Immature natural killer cell (primary cell): Measurements from ENCODE around the gene DNAH1. TPM values are rescaled to one million over a fixed set of nuclear protein-coding genes. Genes with fewer than 3 reads are reported as not detected.

Source experiments
- DNase-seq, 3 donors: peaks; one replicate each; pipeline ENCODE4 v3.0.0; 2022; ENCODE audit warnings: mixed read lengths in 1 of 3
- H3K27ac Mint-ChIP-seq, 6 donors: one replicate each; pipeline ENCODE4 v1.8.0; 2020; ENCODE audit warnings: mixed read lengths in 6 of 6, mild to moderate bottlenecking in 5 of 6, inconsistent platforms in 4 of 6, moderate library complexity in 3 of 6
- H3K27me3 Mint-ChIP-seq, 3 donors: one replicate each; pipeline ENCODE4 v1.8.0; 2020 to 2021; ENCODE audit warnings: low read depth in 3 of 3, mild to moderate bottlenecking in 3 of 3, mixed read lengths in 3 of 3, moderate library complexity in 3 of 3, inconsistent platforms in 1 of 3
- H3K36me3 Mint-ChIP-seq, 3 donors: one replicate each; pipeline ENCODE4 v1.8.0; 2020; ENCODE audit warnings: mixed read lengths in 3 of 3, inconsistent platforms in 2 of 3, mild to moderate bottlenecking in 2 of 3
- H3K4me1 Mint-ChIP-seq, 2 donors: one replicate each; pipeline ENCODE4 v1.8.0; 2020; ENCODE audit warnings: inconsistent platforms in 2 of 2, mild to moderate bottlenecking in 2 of 2, mixed read lengths in 2 of 2, moderate library complexity in 1 of 2
- H3K4me3 Mint-ChIP-seq, 5 donors: one replicate each; pipeline ENCODE4 v1.8.0; 2020; ENCODE audit warnings: mild to moderate bottlenecking in 5 of 5, mixed read lengths in 5 of 5, inconsistent platforms in 3 of 5, moderate library complexity in 3 of 5
- H3K9me3 Mint-ChIP-seq, 6 donors: one replicate each; pipeline ENCODE4 v1.8.0; 2020; ENCODE audit warnings: mild to moderate bottlenecking in 6 of 6, mixed read lengths in 6 of 6, inconsistent platforms in 4 of 6, moderate library complexity in 3 of 6
- polyA plus RNA-seq, 3 donors: library from polyadenylated mRNA; unstranded; fragments of 300-500 nt; fragmentation: Illumina TruSeq; gene quantifications; one replicate each; pipeline ENCODE4 v1.2.3, GENCODE V29; 2021

DNAH1 gene
- polyA plus RNA-seq, 3 donors from 2014 or later, result 0.31 to 1.8 (median 0.73) TPM

- DNase-seq, result no peak
- H3K27me3 Mint-ChIP-seq, result peaks cover 0 to 8% (median 2%) of the 10 kb centered on the region in 3 donors
- H3K4me1 Mint-ChIP-seq, result peaks cover 4 to 10% of the 10 kb centered on the region in 2 donors
- H3K4me3 Mint-ChIP-seq, result no peak overlapping the region
- H3K27ac Mint-ChIP-seq, result peak overlapping the region in 2 of 6 donors; percentile 48 to 73
- no peaks in the 10 kb centered on the region for H3K9me3 Mint-ChIP-seq
- H3K36me3 Mint-ChIP-seq, result peaks cover 0 to 14% (median 0%) of the 10 kb centered on the region in 3 donors
Measured at GRCh38 chr3:52400275-52400793, 84.2 kb downstream of the DNAH1 start.

GRCh38 chr3:52401021-52401420 is 84.9 kb downstream of the DNAH1 start:
- peak overlapping the region in 4 of 6 donors; percentile 17 to 73 (median 34) for H3K27ac Mint-ChIP-seq
- H3K27me3 Mint-ChIP-seq, result peaks cover 0 to 8% (median 2%) of the 10 kb centered on the region in 3 donors
- DNase-seq, result no peak
- peaks cover 4 to 17% of the 10 kb centered on the region in 2 donors for H3K4me1 Mint-ChIP-seq
- no peaks in the 10 kb centered on the region for H3K9me3 Mint-ChIP-seq
- no peak overlapping the region for H3K4me3 Mint-ChIP-seq
- H3K36me3 Mint-ChIP-seq, result peaks cover 0 to 21% (median 3%) of the 10 kb centered on the region in 3 donors

- Mint-ChIP-seq H3K27me3 (peaks cover 0 to 8% (median 2%) of the 10 kb centered on the region in 3 donors), H3K27ac (peak overlapping the region in 1 of 6 donors; percentile 49), H3K36me3 (peaks cover 0 to 21% (median 3%) of the 10 kb centered on the region in 3 donors), H3K9me3 (no peaks in the 10 kb centered on the region), H3K4me1 (peaks cover 4 to 19% of the 10 kb centered on the region in 2 donors), H3K4me3 (no peak overlapping the region)
- DNase-seq, result no peak
Measured at GRCh38 chr3:52401551-52401950, 85.4 kb downstream of the DNAH1 start.

- Mint-ChIP-seq H3K4me3 (no peak overlapping the region), H3K27ac (no peak overlapping the region), H3K4me1 (peaks cover 4 to 19% of the 10 kb centered on the region in 2 donors), H3K9me3 (no peaks in the 10 kb centered on the region), H3K27me3 (peaks cover 0 to 8% (median 2%) of the 10 kb centered on the region in 3 donors), H3K36me3 (peaks cover 0 to 21% (median 3%) of the 10 kb centered on the region in 3 donors)
- DNase-seq, result no peak
Measured at GRCh38 chr3:52402101-52402521, 86.0 kb downstream of the DNAH1 start.

- no peaks in the 10 kb centered on the region for H3K9me3 Mint-ChIP-seq
- DNase-seq, result no peak
- peak overlapping the region in 1 of 6 donors; percentile 40 for H3K27ac Mint-ChIP-seq
- peaks cover 0 to 26% (median 3%) of the 10 kb centered on the region in 3 donors for H3K36me3 Mint-ChIP-seq
- peaks cover 0 to 8% (median 2%) of the 10 kb centered on the region in 3 donors for H3K27me3 Mint-ChIP-seq
- H3K4me1 Mint-ChIP-seq, result peaks cover 7 to 21% of the 10 kb centered on the region in 2 donors
- no peak overlapping the region for H3K4me3 Mint-ChIP-seq
Measured at GRCh38 chr3:52402706-52403270, 86.7 kb downstream of the DNAH1 start.

- Mint-ChIP-seq H3K9me3 (no peaks in the 10 kb centered on the region), H3K4me3 (no peak overlapping the region), H3K27ac (peak overlapping the region in 1 of 6 donors; percentile 26), H3K36me3 (peaks cover 0 to 29% (median 3%) of the 10 kb centered on the region in 3 donors), H3K4me1 (peaks cover 13 to 27% of the 10 kb centered on the region in 2 donors), H3K27me3 (peaks cover 0 to 6% (median 2%) of the 10 kb centered on the region in 3 donors)
- no peak for DNase-seq
Measured at GRCh38 chr3:52403271-52403841, 87.2 kb downstream of the DNAH1 start.

- peaks cover 0 to 4% (median 0%) of the 10 kb centered on the region in 3 donors for H3K27me3 Mint-ChIP-seq
- peaks cover 0 to 29% (median 3%) of the 10 kb centered on the region in 3 donors for H3K36me3 Mint-ChIP-seq
- H3K9me3 Mint-ChIP-seq, result no peaks in the 10 kb centered on the region
- peaks cover 19 to 33% of the 10 kb centered on the region in 2 donors for H3K4me1 Mint-ChIP-seq
- H3K4me3 Mint-ChIP-seq, result no peak overlapping the region
- DNase-seq, result no peak
- no peak overlapping the region for H3K27ac Mint-ChIP-seq
Measured at GRCh38 chr3:52403955-52404354, 87.8 kb downstream of the DNAH1 start.

GRCh38 chr3:52404391-52404790 is 88.3 kb downstream of the DNAH1 start:
- Mint-ChIP-seq H3K4me3 (no peak overlapping the region), H3K4me1 (peaks cover 23 to 37% of the 10 kb centered on the region in 2 donors), H3K9me3 (no peaks in the 10 kb centered on the region), H3K27me3 (peaks cover 0 to 5% (median 0%) of the 10 kb centered on the region in 3 donors), H3K27ac (no peak overlapping the region), H3K36me3 (peaks cover 0 to 29% (median 3%) of the 10 kb centered on the region in 3 donors)
- no peak for DNase-seq

- no peak overlapping the region for H3K4me3 Mint-ChIP-seq
Measured at GRCh38 chr3:52405066-52405465, 88.9 kb downstream of the DNAH1 start.

GRCh38 chr3:52405601-52406110 is 89.5 kb downstream of the DNAH1 start:
- peak overlapping the region in 2 of 6 donors; percentile 49 to 62 for H3K27ac Mint-ChIP-seq
- H3K4me3 Mint-ChIP-seq, result no peak overlapping the region

More at GRCh38 chr3:52405066-52405465, 88.9 kb downstream of the DNAH1 start:
- Mint-ChIP-seq H3K27me3 (peaks cover 2 to 8% (median 3%) of the 10 kb centered on the region in 3 donors), H3K27ac (no peak overlapping the region), H3K9me3 (no peaks in the 10 kb centered on the region), H3K36me3 (peaks cover 0 to 29% (median 3%) of the 10 kb centered on the region in 3 donors), H3K4me1 (peaks cover 24 to 37% of the 10 kb centered on the region in 2 donors)
- no peak for DNase-seq

GRCh38 chr3:52406231-52406661 is 90.1 kb downstream of the DNAH1 start:
- no peaks in the 10 kb centered on the region for H3K9me3 Mint-ChIP-seq
- peaks cover 27 to 37% of the 10 kb centered on the region in 2 donors for H3K4me1 Mint-ChIP-seq
- H3K4me3 Mint-ChIP-seq, result peak overlapping the region in 1 of 5 donors; percentile 5
- peak in 1 of 3 donors; percentile 34 for DNase-seq
- peaks cover 5 to 11% (median 7%) of the 10 kb centered on the region in 3 donors for H3K27me3 Mint-ChIP-seq
- peaks cover 0 to 28% (median 3%) of the 10 kb centered on the region in 3 donors for H3K36me3 Mint-ChIP-seq
- no peak overlapping the region for H3K27ac Mint-ChIP-seq

More at GRCh38 chr3:52405601-52406110, 89.5 kb downstream of the DNAH1 start:
- H3K4me1 Mint-ChIP-seq, result peaks cover 22 to 31% of the 10 kb centered on the region in 2 donors
- H3K27me3 Mint-ChIP-seq, result peaks cover 3 to 8% (median 4%) of the 10 kb centered on the region in 3 donors
- H3K9me3 Mint-ChIP-seq, result no peaks in the 10 kb centered on the region
- H3K36me3 Mint-ChIP-seq, result peaks cover 0 to 29% (median 3%) of the 10 kb centered on the region in 3 donors
- DNase-seq, result no peak

- H3K36me3 Mint-ChIP-seq, result peaks cover 0 to 24% (median 3%) of the 10 kb centered on the region in 3 donors
- H3K4me3 Mint-ChIP-seq, result peak overlapping the region in 2 of 5 donors; percentile 5 to 89
- no peaks in the 10 kb centered on the region for H3K9me3 Mint-ChIP-seq
- H3K4me1 Mint-ChIP-seq, result peaks cover 32 to 44% of the 10 kb centered on the region in 2 donors
- H3K27me3 Mint-ChIP-seq, result peaks cover 5 to 11% (median 7%) of the 10 kb centered on the region in 3 donors
- no peak for DNase-seq
- H3K27ac Mint-ChIP-seq, result peak overlapping the region in 2 of 6 donors; percentile 61 to 70
Measured at GRCh38 chr3:52406791-52407510, 90.8 kb downstream of the DNAH1 start.

- Mint-ChIP-seq H3K27ac (peak overlapping the region; percentile 27 to 98 (median 88)), H3K4me1 (peaks cover 37 to 46% of the 10 kb centered on the region in 2 donors)
- DNase-seq, result no peak
Measured at GRCh38 chr3:52407779-52408178, 91.7 kb downstream of the DNAH1 start.

More at GRCh38 chr3:52407779-52408178, 91.7 kb downstream of the DNAH1 start:
- Mint-ChIP-seq H3K9me3 (no peaks in the 10 kb centered on the region), H3K4me3 (peak overlapping the region; percentile 12 to 97 (median 89)), H3K36me3 (peaks cover 0 to 24% (median 3%) of the 10 kb centered on the region in 3 donors), H3K27me3 (peaks cover 5 to 11% (median 7%) of the 10 kb centered on the region in 3 donors)
